GM21447 (cell line): ENCODE results near the gene PRSS21.

ENCODE experiments used
- ATAC-seq: cut with Tn5 transposase; IDR thresholded peaks from one replicate; pipeline ENCODE4 v1.9.1; 2021; ENCODE audit not compliant: unreplicated experiment

PRSS21 gene

DNA sequence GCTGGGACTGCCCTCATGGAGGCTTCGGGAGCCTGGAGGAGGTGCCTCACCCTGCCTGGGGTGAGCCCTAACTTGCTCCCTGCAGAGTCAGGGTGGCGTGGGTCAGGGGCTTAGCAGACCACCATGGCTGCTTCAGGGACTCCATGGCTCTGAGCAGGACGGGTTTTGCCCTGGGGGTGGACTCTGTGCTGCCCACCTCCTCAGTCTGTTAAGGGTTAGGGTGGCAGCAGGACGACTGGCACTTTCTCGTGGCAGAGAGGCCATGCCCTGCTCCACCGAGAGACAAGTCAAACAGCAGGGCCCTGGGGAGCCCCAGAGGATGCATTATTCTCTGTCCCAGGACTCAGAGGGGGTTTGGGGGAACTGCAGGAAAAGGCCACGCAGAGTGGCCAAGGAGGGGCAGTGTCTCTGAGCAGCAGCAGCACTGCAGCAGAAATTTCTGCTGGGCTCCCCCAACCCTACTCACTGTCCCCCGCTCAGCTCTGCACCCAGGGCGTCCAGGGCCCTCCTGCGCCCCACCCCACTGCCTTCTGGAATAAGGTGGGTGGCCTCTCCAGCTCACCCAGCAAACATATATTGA lies 42.7 kb downstream of the PRSS21 start:
- no peak for ATAC-seq

GRCh38 chr16:2860826-2861567 lies 44.0 kb downstream of the PRSS21 start:
- ATAC-seq, result no peak

DNA sequence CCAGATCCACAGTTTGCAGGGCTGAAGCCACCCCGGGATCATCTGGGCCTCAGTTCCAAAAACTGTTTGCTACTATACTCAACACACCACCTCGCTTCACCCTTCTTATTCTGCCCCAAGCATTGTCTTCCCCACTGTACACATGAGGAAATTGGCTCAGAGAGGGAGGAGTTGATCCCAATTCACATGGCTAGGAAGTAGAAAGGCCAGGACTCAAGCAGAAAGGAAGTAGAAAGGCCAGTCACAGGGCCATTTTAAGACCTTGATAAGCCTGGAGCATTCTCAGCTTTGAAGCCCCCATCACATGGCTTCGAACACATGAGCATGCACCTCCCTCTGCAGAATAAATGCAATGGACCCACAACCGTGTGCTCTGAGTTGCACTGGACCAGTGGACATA lies 48.6 kb downstream of the PRSS21 start:
- ATAC-seq, result no peak

GRCh38 chr16:2866431-2866830 lies 49.4 kb downstream of the PRSS21 start:
- ATAC-seq, result no peak

DNA sequence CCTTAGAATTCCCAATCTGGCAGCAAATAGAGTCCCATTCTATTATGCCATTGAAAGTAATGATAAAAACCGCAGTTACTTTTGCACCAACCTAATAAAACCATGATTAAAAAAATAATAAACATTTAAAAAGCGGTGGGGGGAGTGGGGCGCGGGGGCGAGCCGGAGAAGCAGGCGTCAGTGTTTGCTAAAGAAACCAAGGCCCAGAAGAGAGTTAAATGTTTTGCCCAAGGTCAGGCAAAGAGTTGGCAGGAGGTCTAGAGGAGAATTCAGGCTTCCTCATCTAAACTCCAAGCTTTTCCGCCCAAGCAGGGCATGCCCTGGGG lies 50.6 kb downstream of the PRSS21 start:
- peak; percentile 18 for ATAC-seq

GRCh38 chr16:2867987-2868789 lies 51.2 kb downstream of the PRSS21 start:
- ATAC-seq, result peak; percentile 83
